Testis (tissue), 2 donors: ENCODE results near the gene RGN.

ENCODE experiments used
- CTCF ChIP-seq, 3 experiments: fragments of 450-650 bp in 2 of 3; fragments of 200-600 bp in 1 of 3; sonication (generic) in 1 of 3; IDR thresholded peaks; one replicate each; pipeline ENCODE4 v1.5.1; 2016 to 2019; ENCODE audit warnings: antibody characterized with exemption in 3 of 3, mild to moderate bottlenecking in 2 of 3, moderate library complexity in 1 of 3
- POLR2A ChIP-seq: fragments of 450-650 bp; IDR thresholded peaks from one replicate; pipeline ENCODE4 v1.6.1; 2017; ENCODE audit warnings: antibody characterized with exemption, mild to moderate bottlenecking, moderate library complexity

DNA sequence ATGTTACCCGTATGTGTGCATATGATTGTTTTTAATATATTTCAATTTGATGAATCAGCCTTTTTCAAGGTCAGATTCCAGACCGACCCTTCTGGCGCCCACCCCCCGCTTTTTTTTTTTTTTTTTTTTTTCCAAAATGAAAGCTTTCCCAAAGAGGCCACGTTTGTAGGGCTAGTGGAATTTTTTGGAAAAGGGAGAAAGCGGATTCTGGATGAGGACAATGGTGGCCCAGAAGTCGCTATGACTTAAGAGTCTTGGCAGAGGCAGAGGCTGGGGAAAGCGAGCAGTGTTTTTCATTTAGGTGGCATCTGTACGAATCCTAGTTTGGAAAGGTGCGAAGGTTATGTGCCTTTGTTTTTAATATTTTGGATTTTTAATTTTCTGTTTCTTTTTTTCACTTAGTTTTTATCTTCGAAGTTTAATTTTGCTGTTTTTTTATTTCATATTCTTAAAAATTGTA is 51.7 kb downstream of the RGN start:
- TF ChIP-seq CTCF (IDR thresholded peaks at IDR 0.05) (no peak), POLR2A (no peak)
